Lung microvascular endothelial cell (primary cell): ENCODE data around the gene TIMM9. TPM values are rescaled to one million over a fixed set of nuclear protein-coding genes. Genes with fewer than 3 reads are reported as not detected.
"Not testable (repeated sequence)": the region's sequence is repeated elsewhere in the genome, so short reads cannot be mapped to it uniquely, and the experiment has no call there.

Experiments
- DNase-seq, 2 donors: peaks; one replicate each; pipeline versions ENCODE4 v3.0.0 to v3.0.0-alpha.2; 2010; ENCODE audit warnings: low read depth in 2 of 2
- total RNA-seq: library from RNA; depleted of rRNA; stranded (reverse); fragments of >200 nt; gene quantifications from 2 replicates; pipeline ENCODE4 v1.2.1, GENCODE V29; 2014

TIMM9 gene
- total RNA-seq, 1 donor from 2014 or later, result 15.3 TPM

DNA sequence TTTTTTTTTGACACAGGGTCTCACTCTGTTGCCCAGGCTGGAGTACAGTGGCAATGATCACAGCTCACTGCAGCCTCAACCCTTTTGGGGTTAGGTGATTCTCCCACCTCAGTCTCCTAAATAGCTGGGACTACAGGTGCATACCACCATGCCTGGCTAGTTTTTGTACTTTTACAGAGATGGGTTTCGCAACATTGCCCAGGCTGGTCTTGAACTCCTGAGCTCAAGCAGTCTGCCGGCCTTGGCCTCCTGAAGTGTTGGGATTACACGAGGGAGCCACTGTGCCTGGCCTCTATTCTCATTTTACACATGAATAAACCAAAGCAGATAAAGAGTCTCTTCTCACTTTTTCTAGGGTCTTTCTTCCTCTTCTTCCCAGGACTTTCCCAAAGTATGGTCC, 28.4 kb downstream of the TIMM9 start:
- DNase-seq, result no peak

DNA sequence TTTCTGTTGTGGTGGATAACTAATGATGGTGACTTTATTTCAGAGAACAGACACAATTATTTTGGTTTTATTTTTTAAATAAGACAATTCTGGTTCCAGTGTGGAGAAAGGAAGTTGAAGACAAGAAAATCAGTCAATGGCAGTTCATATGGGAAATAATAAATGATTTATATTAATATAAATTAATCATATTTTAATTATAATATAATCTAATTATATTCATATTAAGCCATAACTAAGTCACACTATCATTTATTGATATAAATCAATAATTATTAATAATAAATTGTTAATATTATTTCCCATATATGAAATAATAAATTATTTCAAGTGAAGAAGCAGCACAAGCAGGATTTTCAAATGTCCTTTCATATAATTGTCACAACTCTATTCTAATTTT, 28.8 kb downstream of the TIMM9 start:
- no peak for DNase-seq

DNA sequence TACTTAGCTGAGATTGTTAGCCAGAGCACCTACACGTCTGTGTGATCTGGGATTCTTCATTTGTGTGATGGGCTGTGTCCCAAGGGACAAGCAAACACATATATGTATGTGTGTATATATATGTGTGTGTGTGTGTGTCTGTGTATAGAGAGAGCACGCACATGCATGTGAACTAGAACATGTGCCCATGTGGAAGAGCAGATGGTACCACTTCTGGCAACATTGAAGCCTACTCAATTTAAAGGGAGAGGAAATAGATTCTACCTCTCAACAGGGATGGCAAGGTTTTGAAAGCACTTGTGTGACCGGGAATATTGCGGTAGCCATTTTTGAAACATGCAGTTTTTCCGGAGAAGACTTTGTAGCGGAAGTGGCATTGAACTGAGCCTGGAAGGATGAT, 30.2 kb downstream of the TIMM9 start:
- DNase-seq, result no peak

DNA sequence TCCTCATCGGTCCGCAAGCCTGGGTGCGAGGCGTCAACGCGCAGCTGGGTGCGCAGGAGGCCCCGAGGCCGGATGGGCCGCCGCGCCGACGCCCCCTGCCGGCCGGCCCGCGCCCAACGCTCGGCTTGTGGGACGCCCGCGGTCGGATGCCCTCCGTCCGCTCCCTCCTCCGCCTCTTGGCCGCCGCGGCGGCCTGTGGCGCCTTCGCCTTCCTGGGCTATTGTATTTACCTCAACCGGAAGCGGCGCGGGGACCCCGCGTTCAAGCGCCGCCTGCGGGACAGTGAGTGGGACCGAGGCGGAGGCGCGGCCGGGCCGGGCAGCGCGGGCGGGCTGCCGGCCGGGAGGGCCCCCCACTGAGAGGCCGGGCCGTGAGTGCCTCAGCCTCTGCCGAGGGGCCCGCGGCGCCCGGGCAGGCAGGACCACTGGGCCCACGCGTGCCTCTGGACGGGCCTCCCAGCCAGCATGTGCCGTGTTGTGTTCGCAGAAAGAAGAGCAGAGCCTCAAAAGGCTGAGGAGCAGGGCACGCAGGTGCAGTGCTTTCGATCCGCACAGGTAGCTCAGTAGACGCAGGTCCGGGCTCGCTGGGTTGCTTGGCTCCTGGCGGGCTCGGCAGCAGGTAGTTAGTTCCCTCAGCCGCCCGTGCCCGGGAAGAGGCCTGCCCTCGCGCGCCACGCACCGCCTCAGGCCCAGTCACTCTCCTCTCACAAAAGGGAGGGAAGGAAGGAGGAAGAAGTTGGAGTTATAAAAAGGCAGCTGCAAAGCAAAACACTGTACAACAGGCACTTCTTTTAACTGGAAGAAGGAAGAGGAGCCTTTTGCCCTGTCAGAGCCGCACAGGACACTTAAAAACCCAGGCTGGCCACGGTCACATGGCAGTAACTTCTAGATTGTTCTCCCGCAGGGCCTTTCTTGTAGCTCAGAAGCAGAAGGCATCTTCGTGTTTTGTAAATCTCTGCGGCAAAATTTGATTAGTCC, 31.2 kb downstream of the TIMM9 start, which contains the start of gene TOMM20L:
Gene TOMM20L (plus strand): TSS at position 119 of the 977 bp plus-strand sequence. CDS start 28 bp downstream, at position 147.
- DNase-seq, result peak; percentile 65 to 70

DNA sequence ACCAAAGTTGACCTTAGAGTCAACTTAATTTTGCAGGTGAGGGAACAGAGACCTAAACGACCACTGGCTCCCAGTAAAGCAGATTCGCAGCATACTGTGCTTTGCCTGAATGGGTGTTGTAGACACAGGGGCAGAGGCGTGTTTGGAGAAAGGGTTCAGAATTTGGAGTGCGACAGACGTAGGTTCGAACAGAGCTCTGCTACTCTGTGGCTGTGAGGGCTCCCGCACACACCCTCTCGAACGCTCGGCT, 31.8 kb downstream of the TIMM9 start:
- DNase-seq, result no peak

DNA sequence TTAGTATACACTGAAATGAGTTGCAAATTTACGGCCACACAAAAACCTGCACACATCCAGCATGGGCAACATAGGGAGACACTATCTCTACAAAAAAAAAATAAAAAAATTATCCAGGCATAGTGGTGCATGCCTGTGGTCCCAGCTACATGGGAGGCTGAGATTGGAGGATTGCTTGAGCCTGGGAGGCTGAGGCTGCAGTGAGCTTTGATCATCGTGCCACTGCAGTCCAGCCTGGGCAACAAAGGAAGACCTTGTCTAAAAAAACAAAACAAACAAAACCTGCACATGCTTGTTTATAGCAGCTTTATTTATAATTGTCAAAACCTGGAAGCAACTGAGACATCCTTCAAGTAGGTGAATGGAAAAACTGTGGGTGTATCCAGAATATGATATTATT, 36.5 kb downstream of the TIMM9 start:
- no peak for DNase-seq

- DNase-seq, result no peak
Measured at GRCh38 chr14:58376791-58377190, 50.5 kb downstream of the TIMM9 start.

DNA sequence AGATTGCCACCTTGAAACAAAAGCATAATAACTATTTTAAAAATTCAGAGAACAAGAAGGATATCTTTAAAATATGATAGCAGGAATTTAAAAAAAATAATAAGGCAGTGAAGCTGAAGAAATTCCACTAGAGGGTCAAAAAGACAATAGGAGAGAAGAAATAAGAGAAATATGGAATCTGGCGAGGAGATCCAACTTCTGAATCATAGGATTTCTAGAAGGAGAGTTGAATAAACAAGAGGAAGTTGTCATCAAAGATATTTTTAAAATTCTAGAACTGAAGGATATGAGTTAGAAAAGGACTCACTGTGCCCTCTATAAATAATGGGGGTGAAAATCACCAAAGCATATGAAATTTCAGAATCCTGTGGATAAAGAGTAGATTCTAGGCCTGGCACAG, 58.4 kb downstream of the TIMM9 start:
- peak in 1 of 2 donors; percentile 68 for DNase-seq

- DNase-seq, result peak in 1 of 2 donors; percentile 5
Measured at GRCh38 chr14:58367296-58367695, 60.0 kb downstream of the TIMM9 start.

GRCh38 chr14:58364316-58364715, 63.0 kb downstream of the TIMM9 start:
- no peak for DNase-seq

DNA sequence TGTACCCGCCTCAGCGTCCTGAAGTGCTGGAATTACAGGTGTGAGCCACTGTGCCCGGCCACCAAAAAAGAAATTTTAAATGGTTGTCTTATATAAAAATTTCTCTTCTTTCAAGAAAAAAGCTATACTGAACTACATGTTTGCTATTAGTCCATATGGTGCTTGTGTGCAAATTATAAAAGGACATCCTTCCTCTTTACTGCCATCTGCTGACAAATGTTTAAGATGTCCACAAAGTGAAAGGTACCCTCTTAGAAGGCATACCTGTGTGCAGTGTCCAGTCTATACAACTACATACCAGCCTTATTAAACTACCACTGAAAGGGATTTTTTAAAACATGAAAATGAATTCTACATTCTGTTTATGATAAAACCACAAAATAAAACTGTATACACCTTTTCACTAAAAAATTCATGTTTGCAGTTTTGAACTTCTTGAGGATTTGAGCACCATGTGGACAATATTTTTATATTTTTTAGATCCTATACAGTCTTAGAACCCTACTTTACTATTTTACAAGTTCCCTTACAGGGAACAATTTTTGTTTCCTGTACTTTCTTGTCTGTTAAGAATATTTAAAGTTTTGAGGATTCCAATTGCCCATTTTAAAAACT, 64.4 kb downstream of the TIMM9 start:
- DNase-seq, result peak; percentile 15 to 37

DNA sequence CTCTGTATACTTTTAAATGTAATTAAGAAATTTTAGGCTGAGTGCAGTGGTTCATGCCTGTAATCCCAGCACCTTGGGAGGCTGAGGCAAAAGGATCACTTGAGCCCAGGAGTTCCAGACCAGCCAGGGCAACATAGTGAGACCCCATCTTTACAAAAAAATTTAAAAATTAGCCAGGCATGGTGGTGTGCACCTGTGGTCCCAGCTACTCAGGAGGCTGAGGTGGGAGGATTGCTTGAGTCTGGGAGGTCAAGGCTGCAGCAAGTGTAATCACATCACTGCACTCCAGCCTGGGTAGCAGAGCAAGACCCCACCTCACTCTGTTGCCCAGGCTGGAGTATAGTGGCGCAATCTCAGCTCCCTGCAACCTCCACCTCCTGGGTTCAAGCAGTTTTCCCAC, 65.1 kb downstream of the TIMM9 start:
- DNase-seq, result not testable (repeated sequence)

Other genes starting within 250 kb of the TIMM9 start
- gene ACTR10, start 227.4 kb downstream of the TIMM9 start, total RNA-seq, result 25.1 and 28.8 TPM in 2 replicates
- 76.6 and 109 TPM in 2 replicates for gene PSMA3, start 182.7 kb downstream of the TIMM9 start, total RNA-seq
- gene ARID4A, start 129.0 kb downstream of the TIMM9 start, total RNA-seq, result 8.7 and 10.7 TPM in 2 replicates
- not detected in 2 replicates for gene TOMM20L, start 31.6 kb downstream of the TIMM9 start, total RNA-seq
- gene KIAA0586, start 188 bp upstream of the TIMM9 start, total RNA-seq, result 13.1 and 13.3 TPM in 2 replicates
- gene DACT1, start 210.4 kb upstream of the TIMM9 start, total RNA-seq, result under 0.01 and 0.20 TPM in 2 replicates